HepG2 (cell line): ENCODE measurements around the gene CD19. TPM values are rescaled to one million over a fixed set of nuclear protein-coding genes. Genes with fewer than 3 reads are reported as not detected.

Experiments used
- SCMH1 ChIP-seq: sonication (generic); formaldehyde crosslinking; IDR thresholded peaks from 2 replicates; pipeline ENCODE4 v1.9.0; 2021; ENCODE audit warnings: missing genetic modification reagents, mild to moderate bottlenecking, borderline replicate concordance
- SYNCRIP ChIP-seq: fragments of 200-400 bp; formaldehyde crosslinking; IDR thresholded peaks from 2 replicates; pipeline ENCODE4 v1.6.1; 2018; ENCODE audit warnings: mild to moderate bottlenecking, low read depth, low read length; ENCODE audit not compliant: insufficient read depth
- ZMYM2 ChIP-seq: sonication (generic); formaldehyde crosslinking; IDR thresholded peaks from 2 replicates; pipeline ENCODE4 v1.8.0; 2022; ENCODE audit warnings: mild to moderate bottlenecking, missing genetic modification reagents
- ZNF354B ChIP-seq: sonication (generic); formaldehyde crosslinking; IDR thresholded peaks from 2 replicates; pipeline ENCODE4 v1.8.0; 2022; ENCODE audit warnings: mild to moderate bottlenecking, missing genetic modification reagents
- ZNF44 ChIP-seq: sonication (generic); formaldehyde crosslinking; IDR thresholded peaks from 2 replicates; pipeline ENCODE4 v1.5.1; 2020; ENCODE audit warnings: mild to moderate bottlenecking, missing genetic modification reagents
- ZNF572 ChIP-seq: sonication (generic); formaldehyde crosslinking; IDR thresholded peaks from 2 replicates; pipeline ENCODE4 v1.5.1; 2020; ENCODE audit warnings: mild to moderate bottlenecking, missing genetic modification reagents
- ZNF644 ChIP-seq: IDR thresholded peaks from 2 replicates; pipeline ENCODE4 v1.6.1; 2016; ENCODE audit warnings: low read depth
- polyA plus RNA-seq, 8 experiments: library from polyadenylated mRNA; depleted of rRNA in 3 of 8; stranded (reverse) in 7 of 8; unstranded in 1 of 8; fragments of >200 nt; fragmentation: Illumina TruSeq in 4 of 8; extraction: Trizol in 4 of 8; gene quantifications; 2 replicates each; pipeline versions ENCODE4 v1.2.1 to v1.2.3, GENCODE V29; 2011 to 2016; ENCODE audit warnings: low read depth in 4 of 8, missing spikeins in 1 of 8, mixed read lengths in 1 of 8; ENCODE audit not compliant: insufficient read depth in 1 of 8
- total RNA-seq, 5 experiments: library from RNA; depleted of rRNA; stranded (reverse); fragments of >200 nt; fragmentation: Illumina TruSeq; extraction: Trizol; gene quantifications; 2 replicates each; pipeline ENCODE4 v1.2.3, GENCODE V29; 2016; ENCODE audit warnings: low read depth in 1 of 5
- TF ChIP-seq, protein P1 (sequence below): sonication (generic); formaldehyde crosslinking; IDR thresholded peaks from 2 replicates; pipeline ENCODE4 v1.5.0; 2020; ENCODE audit warnings: mild to moderate bottlenecking, missing genetic modification reagents, borderline replicate concordance
- TF ChIP-seq, protein P2 (sequence below): sonication (generic); formaldehyde crosslinking; IDR thresholded peaks from 2 replicates; pipeline ENCODE4 v1.8.1; 2023; ENCODE audit warnings: mild to moderate bottlenecking, missing genetic modification reagents
- TF ChIP-seq, protein P3 (sequence below): sonication (generic); formaldehyde crosslinking; IDR thresholded peaks from 2 replicates; pipeline ENCODE4 v1.9.0; 2021; ENCODE audit warnings: missing genetic modification reagents, borderline replicate concordance
- TF ChIP-seq, protein P4 (sequence below): sonication (generic); formaldehyde crosslinking; IDR thresholded peaks from 2 replicates; pipeline ENCODE4 v1.4.0; 2020; ENCODE audit warnings: missing genetic modification reagents
- TF ChIP-seq, protein P5 (sequence below): sonication (generic); formaldehyde crosslinking; IDR thresholded peaks from 2 replicates; pipeline ENCODE4 v1.9.0; 2021; ENCODE audit warnings: missing genetic modification reagents, borderline replicate concordance

The CD19 gene
- total and polyA plus RNA-seq, 2 of the 13 experiments (the other 11 are each of a cell fraction or from before 2014, with no cell fraction given), result 0.55 to 1.1 TPM

DNA sequence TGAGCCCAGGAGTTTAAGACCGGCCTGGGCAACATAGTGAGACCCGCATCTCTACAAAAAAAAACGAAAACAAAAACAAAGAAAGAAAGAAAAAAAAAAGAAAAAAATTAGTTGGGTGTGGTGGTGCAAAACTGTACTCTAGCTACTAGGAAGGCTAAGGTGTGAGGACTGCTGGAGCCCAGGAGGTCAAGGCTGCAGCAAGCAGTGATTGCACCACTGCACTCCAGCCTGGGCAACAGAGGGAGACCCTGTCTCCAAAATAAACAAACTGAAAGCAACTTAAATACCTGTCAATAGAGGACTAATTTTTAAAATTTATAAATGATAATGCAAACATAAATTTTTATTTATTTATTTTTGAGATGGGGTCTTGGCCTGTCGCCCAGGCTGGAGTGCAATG lies 36.2 kb upstream of the CD19 start (continued):
- TF ChIP-seq, protein P1, sequence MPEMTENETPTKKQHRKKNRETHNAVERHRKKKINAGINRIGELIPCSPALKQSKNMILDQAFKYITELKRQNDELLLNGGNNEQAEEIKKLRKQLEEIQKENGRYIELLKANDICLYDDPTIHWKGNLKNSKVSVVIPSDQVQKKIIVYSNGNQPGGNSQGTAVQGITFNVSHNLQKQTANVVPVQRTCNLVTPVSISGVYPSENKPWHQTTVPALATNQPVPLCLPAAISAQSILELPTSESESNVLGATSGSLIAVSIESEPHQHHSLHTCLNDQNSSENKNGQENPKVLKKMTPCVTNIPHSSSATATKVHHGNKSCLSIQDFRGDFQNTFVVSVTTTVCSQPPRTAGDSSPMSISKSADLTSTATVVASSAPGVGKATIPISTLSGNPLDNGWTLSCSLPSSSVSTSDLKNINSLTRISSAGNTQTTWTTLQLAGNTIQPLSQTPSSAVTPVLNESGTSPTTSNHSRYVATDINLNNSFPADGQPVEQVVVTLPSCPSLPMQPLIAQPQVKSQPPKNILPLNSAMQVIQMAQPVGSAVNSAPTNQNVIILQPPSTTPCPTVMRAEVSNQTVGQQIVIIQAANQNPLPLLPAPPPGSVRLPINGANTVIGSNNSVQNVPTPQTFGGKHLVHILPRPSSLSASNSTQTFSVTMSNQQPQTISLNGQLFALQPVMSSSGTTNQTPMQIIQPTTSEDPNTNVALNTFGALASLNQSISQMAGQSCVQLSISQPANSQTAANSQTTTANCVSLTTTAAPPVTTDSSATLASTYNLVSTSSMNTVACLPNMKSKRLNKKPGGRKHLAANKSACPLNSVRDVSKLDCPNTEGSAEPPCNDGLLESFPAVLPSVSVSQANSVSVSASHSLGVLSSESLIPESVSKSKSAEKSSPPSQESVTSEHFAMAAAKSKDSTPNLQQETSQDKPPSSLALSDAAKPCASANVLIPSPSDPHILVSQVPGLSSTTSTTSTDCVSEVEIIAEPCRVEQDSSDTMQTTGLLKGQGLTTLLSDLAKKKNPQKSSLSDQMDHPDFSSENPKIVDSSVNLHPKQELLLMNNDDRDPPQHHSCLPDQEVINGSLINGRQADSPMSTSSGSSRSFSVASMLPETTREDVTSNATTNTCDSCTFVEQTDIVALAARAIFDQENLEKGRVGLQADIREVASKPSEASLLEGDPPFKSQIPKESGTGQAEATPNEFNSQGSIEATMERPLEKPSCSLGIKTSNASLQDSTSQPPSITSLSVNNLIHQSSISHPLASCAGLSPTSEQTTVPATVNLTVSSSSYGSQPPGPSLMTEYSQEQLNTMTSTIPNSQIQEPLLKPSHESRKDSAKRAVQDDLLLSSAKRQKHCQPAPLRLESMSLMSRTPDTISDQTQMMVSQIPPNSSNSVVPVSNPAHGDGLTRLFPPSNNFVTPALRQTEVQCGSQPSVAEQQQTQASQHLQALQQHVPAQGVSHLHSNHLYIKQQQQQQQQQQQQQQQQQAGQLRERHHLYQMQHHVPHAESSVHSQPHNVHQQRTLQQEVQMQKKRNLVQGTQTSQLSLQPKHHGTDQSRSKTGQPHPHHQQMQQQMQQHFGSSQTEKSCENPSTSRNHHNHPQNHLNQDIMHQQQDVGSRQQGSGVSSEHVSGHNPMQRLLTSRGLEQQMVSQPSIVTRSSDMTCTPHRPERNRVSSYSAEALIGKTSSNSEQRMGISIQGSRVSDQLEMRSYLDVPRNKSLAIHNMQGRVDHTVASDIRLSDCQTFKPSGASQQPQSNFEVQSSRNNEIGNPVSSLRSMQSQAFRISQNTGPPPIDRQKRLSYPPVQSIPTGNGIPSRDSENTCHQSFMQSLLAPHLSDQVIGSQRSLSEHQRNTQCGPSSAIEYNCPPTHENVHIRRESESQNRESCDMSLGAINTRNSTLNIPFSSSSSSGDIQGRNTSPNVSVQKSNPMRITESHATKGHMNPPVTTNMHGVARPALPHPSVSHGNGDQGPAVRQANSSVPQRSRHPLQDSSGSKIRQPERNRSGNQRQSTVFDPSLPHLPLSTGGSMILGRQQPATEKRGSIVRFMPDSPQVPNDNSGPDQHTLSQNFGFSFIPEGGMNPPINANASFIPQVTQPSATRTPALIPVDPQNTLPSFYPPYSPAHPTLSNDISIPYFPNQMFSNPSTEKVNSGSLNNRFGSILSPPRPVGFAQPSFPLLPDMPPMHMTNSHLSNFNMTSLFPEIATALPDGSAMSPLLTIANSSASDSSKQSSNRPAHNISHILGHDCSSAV (CRISPR knock-in tag), result no peak
- TF ChIP-seq ZMYM2, result 0 out of 2 replicates have a peak, but pooled peaks have one; percentile 27
- TF ChIP-seq, protein P2, sequence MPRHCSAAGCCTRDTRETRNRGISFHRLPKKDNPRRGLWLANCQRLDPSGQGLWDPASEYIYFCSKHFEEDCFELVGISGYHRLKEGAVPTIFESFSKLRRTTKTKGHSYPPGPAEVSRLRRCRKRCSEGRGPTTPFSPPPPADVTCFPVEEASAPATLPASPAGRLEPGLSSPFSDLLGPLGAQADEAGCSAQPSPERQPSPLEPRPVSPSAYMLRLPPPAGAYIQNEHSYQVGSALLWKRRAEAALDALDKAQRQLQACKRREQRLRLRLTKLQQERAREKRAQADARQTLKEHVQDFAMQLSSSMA (CRISPR knock-in tag), result no peak
- no peak for TF ChIP-seq SYNCRIP
- TF ChIP-seq, protein P3, sequence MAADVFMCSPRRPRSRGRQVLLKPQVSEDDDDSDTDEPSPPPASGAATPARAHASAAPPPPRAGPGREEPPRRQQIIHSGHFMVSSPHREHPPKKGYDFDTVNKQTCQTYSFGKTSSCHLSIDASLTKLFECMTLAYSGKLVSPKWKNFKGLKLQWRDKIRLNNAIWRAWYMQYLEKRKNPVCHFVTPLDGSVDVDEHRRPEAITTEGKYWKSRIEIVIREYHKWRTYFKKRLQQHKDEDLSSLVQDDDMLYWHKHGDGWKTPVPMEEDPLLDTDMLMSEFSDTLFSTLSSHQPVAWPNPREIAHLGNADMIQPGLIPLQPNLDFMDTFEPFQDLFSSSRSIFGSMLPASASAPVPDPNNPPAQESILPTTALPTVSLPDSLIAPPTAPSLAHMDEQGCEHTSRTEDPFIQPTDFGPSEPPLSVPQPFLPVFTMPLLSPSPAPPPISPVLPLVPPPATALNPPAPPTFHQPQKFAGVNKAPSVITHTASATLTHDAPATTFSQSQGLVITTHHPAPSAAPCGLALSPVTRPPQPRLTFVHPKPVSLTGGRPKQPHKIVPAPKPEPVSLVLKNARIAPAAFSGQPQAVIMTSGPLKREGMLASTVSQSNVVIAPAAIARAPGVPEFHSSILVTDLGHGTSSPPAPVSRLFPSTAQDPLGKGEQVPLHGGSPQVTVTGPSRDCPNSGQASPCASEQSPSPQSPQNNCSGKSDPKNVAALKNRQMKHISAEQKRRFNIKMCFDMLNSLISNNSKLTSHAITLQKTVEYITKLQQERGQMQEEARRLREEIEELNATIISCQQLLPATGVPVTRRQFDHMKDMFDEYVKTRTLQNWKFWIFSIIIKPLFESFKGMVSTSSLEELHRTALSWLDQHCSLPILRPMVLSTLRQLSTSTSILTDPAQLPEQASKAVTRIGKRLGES (CRISPR knock-in tag), result no peak
- no peak for TF ChIP-seq ZNF572 (CRISPR knock-in tag)
- TF ChIP-seq SCMH1 (CRISPR knock-in tag), result no peak
- TF ChIP-seq ZNF354B (CRISPR knock-in tag), result no peak
- TF ChIP-seq, protein P4, sequence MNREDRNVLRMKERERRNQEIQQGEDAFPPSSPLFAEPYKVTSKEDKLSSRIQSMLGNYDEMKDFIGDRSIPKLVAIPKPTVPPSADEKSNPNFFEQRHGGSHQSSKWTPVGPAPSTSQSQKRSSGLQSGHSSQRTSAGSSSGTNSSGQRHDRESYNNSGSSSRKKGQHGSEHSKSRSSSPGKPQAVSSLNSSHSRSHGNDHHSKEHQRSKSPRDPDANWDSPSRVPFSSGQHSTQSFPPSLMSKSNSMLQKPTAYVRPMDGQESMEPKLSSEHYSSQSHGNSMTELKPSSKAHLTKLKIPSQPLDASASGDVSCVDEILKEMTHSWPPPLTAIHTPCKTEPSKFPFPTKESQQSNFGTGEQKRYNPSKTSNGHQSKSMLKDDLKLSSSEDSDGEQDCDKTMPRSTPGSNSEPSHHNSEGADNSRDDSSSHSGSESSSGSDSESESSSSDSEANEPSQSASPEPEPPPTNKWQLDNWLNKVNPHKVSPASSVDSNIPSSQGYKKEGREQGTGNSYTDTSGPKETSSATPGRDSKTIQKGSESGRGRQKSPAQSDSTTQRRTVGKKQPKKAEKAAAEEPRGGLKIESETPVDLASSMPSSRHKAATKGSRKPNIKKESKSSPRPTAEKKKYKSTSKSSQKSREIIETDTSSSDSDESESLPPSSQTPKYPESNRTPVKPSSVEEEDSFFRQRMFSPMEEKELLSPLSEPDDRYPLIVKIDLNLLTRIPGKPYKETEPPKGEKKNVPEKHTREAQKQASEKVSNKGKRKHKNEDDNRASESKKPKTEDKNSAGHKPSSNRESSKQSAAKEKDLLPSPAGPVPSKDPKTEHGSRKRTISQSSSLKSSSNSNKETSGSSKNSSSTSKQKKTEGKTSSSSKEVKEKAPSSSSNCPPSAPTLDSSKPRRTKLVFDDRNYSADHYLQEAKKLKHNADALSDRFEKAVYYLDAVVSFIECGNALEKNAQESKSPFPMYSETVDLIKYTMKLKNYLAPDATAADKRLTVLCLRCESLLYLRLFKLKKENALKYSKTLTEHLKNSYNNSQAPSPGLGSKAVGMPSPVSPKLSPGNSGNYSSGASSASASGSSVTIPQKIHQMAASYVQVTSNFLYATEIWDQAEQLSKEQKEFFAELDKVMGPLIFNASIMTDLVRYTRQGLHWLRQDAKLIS (CRISPR knock-in tag), result no peak
- TF ChIP-seq ZNF644 (CRISPR knock-in tag), result no peak
- TF ChIP-seq, protein P5, sequence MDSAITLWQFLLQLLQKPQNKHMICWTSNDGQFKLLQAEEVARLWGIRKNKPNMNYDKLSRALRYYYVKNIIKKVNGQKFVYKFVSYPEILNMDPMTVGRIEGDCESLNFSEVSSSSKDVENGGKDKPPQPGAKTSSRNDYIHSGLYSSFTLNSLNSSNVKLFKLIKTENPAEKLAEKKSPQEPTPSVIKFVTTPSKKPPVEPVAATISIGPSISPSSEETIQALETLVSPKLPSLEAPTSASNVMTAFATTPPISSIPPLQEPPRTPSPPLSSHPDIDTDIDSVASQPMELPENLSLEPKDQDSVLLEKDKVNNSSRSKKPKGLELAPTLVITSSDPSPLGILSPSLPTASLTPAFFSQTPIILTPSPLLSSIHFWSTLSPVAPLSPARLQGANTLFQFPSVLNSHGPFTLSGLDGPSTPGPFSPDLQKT (CRISPR knock-in tag), result no peak
- no peak for TF ChIP-seq ZNF44
